NOMO-1 treated with DMSO at 0.1 percent for 48 hours (cell line): Measurements from ENCODE around the gene PDE2A.
A peak's percentile ranks its signal among the peaks of the same experiment; 100 is the strongest.

Source experiments
- DNase-seq: peaks from one replicate; lab custom pipeline; 2025; ENCODE audit not compliant: unreplicated experiment; lab: John Stamatoyannopoulos, UW

Gene PDE2A

GRCh38 chr11:72617080-72617762 lies 57.0 kb downstream of the PDE2A start:
- no peak for DNase-seq

DNA sequence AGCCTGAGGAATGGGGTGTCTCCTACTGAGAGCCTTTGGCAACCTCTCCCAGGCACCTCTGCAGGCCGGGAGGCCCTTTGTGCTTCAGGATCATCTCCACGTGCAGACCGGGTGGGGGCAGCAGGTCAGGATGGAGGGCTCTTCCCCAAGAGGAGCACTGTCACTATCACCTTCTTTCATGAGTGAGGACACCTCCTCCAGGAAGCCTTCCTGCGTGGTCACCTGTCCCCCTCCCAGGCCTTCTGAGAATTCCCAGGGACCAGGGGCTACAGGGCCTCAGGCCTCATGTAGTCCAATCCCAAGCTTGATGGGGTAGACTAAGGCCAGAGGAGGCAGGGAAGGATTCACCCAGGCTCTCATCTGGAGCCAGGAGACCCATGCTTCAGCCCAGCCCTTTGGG lies 57.6 kb downstream of the PDE2A start:
- no peak for DNase-seq

- DNase-seq = no peak
Observed at GRCh38 chr11:72615329-72615728, 58.9 kb downstream of the PDE2A start.

DNA sequence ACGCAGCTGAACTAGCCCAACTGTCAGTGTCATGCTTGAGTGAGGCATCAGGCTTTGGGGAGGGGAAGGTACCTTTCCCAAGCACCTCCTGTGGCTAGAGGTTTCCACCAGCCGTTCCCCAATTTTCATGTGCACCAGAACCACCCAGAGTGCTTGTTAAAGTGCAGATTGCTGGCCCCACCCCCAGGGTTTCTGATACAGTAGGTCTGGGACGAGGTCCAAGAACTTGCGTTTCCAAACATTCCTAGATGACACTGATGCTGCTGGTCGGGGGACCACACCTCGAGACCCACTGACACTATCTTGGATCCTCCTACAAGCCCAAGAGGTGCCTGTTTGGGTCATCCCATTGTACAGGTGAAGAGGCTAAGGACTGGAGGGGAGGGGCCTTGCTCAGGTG lies 59.8 kb downstream of the PDE2A start:
- no peak for DNase-seq

DNA sequence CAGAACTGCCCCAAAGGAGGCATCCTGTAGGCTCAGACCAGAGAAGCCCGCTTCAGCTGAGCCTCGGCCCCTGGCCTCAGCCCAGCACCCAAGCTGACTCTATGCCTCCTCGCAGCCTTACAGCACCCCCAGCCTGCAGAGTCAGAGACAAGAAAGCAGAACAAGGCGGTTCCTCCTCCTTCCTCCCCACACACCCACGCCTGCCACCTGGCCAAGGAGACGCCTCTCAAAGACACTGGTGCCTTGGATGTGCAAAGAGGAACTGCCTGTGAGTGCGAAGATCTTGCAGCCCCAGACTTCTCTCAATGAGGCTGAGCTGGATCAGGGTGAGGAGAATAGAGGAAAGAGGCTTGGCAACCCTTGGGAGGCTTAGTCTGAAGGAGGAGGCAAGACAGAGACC lies 60.2 kb downstream of the PDE2A start:
- DNase-seq = peak; percentile 95

- DNase-seq = no peak
Observed at GRCh38 chr11:72613450-72613849, 60.8 kb downstream of the PDE2A start.

DNA sequence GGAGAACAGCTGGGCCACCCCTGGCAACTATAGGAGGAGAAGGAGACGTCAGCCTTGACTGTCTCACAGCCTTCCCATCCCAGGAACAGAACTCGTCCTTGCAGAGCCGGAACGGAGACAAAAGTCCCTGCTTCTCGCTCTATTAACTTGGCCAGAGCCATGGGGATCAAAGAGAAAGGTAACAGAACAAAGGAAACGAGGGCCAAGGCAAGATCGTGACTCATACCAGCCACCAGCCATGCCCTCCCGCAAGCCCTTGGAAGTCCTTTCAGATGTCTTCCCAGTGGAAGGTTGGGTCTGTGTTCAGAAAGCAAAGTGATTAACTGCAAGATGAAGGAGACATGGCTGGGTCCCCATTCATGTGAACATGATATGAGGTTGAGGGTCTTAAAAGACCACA lies 64.7 kb downstream of the PDE2A start:
- no peak for DNase-seq

- peak; percentile 24 for DNase-seq
Observed at GRCh38 chr11:72609045-72609444, 65.2 kb downstream of the PDE2A start.

- DNase-seq = no peak
Observed at GRCh38 chr11:72607496-72607895, 66.7 kb downstream of the PDE2A start.

- DNase-seq = no peak
Observed at GRCh38 chr11:72606748-72607468, 67.3 kb downstream of the PDE2A start.

DNA sequence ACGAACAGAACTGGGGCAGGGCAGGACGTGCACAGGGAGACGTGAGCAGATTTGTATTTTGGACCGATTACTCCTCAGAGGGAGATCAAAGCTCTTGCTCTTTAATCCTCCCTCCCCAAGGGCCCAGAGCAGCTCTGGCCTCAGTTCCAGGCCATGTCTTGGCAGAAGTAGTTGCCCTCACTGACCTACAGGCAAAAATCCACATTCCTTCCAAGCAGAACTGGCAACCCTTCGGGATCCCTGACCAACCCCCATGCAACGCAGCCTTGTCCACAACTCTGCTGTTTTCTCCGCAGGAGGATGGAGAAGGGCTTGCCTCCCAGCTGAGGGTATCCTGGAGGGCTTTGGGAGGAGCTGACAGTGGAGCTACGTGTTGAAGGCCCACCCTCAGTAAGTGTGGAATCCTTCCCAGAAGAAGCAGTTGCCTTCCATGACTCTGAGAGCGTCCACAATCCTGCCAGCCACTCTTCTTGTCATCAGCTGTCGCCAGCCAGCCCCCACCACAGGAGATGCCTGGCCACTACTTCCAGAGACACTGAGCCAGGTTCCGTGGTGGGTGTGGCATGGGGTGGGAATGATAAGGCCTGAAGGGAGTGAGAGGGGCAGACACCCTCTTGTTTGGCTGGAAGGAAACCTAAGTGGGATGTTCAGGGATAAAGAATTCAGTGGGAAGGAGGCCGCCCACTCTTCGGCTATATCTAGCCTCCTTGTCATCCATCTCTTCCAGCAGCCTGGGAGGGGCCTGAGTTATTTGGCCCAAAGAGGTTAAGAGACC lies 68.1 kb downstream of the PDE2A start:
- no peak for DNase-seq

GRCh38 chr11:72604256-72604655 lies 70.0 kb downstream of the PDE2A start:
- no peak for DNase-seq

DNA sequence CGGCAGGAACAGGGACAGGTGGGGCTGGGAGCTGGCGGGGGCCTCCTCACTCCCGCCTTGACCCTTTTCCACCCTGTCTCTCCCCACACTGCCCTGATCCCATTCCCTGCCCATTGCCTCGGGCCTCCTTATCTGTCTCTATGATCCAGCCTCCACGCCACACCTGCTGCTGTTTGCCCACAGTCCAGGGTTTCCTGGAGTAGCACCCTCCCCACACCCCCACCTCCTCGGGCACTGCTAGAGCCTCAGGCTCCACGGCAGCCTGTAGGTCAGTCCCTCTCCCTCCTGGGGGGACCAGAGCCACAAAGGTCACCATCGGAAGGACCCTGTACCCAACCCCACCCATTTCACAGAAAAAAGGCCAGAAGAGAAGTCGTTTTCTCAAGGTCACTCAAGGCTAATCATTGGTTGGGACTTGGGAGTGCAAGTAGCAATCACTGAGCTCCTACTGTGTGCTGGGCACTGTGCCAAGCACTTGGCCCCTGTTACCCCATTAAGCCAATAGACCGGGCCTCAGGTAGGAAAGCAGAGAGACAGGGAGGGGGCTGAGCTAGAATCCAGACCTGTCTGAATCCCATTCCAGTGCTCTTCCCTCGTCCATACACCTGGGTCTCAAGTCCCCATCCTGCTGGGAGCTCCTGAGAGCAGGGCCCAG lies 71.8 kb downstream of the PDE2A start:
- DNase-seq = no peak

DNA sequence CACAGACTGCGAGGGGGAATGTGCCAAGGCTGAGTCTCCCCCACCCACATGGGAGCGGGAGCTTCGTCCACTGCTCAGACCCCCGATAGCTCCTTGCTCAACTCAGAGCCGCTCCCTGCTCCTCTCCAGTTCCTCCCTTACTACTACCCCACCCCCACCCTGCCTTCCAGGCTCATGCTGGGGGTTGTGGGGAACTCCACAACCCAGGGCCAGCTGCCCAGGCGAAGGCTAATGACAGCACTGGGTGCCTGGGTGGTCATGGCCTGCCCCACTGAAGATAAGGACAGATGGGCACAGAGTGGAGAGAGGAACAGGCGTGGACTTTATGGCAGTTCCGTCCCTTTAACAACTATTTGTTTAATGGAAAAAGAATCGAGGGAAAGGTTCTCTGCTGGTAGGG lies 73.7 kb downstream of the PDE2A start:
- no peak for DNase-seq

GRCh38 chr11:72599325-72600117 lies 74.7 kb downstream of the PDE2A start:
- DNase-seq = no peak

DNA sequence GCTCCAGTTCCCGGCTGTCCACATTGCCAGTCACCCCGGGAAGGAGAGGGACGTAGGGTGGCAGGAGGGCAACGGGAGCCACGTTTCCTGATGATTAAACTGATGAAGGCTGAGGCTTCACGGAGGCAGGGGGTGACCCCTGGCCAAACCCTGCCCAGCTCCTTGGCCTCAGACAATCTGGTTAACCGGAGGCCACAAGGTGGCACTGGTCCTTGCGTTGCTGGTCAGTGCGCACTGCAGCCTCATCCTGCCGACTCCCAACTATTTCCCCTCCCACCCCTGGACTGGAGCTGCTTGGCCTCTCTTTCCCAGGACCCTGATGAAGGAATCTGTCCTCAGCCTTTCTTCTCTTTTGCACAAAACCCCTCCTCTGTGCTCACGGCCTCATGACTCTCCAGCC lies 75.3 kb downstream of the PDE2A start:
- DNase-seq = no peak

- DNase-seq = no peak
Observed at GRCh38 chr11:72598466-72598865, 75.8 kb downstream of the PDE2A start.

DNA sequence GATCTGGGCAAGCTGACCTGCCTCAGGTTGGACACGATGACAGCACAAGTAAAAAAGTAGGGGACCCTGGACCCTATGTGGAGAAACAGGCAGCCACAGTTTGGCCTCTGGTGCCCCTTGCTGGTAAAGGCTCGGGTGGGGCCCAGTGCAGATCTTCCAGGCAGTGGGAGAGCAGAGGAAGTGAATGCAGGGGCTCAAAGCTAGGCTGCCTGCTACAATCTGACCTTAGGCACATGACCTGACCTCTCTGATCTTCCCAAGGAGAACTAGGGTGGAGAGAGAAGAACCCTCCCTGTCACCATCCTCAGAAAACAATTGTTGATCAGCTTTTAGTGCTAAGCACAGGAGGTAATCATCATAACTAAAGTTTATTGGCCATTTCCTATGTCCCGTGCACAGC lies 76.5 kb downstream of the PDE2A start:
- no peak for DNase-seq

- DNase-seq = no peak
Observed at GRCh38 chr11:72595292-72595684, 78.9 kb downstream of the PDE2A start.

- DNase-seq = no peak
Observed at GRCh38 chr11:72594493-72595291, 79.5 kb downstream of the PDE2A start.
